ENCODE results near the gene CLNK.
A peak's percentile ranks its signal among the peaks of the same experiment; 100 is the strongest.

CLNK gene

GRCh38 chr4:10629394-10629793, 55.2 kb downstream of the CLNK start:
- DNase-seq (ENCODE audit: low read depth) = no peak
- no peak for TF ChIP-seq CTCF (conservative IDR thresholded peaks at IDR 0.05; ENCODE audit: low read depth, low read length)
- H3K4me3 ChIP-seq (ENCODE audit: low read length) = no peak overlapping the region

GRCh38 chr4:10625131-10625530, 59.4 kb downstream of the CLNK start:
- no peak for DNase-seq (ENCODE audit: low read depth)
- no peak for TF ChIP-seq CTCF (conservative IDR thresholded peaks at IDR 0.05; ENCODE audit: low read depth, low read length)
- H3K4me3 ChIP-seq (ENCODE audit: low read length) = no peak overlapping the region

- DNase-seq (ENCODE audit: low read depth) = no peak
- TF ChIP-seq CTCF (conservative IDR thresholded peaks at IDR 0.05; ENCODE audit: low read depth, low read length) = no peak
- H3K4me3 ChIP-seq (ENCODE audit: low read length) = no peak overlapping the region
These were observed 60.7 kb downstream of the CLNK start for GRCh38 chr4:10623862-10624261.

- no peak for TF ChIP-seq CTCF (conservative IDR thresholded peaks at IDR 0.05; ENCODE audit: low read depth, low read length)
- no peak for DNase-seq (ENCODE audit: low read depth)
- no peak overlapping the region for H3K4me3 ChIP-seq (ENCODE audit: low read length)
These were observed 61.3 kb downstream of the CLNK start for GRCh38 chr4:10623241-10623640.

GRCh38 chr4:10622728-10623127, 61.8 kb downstream of the CLNK start:
- no peak overlapping the region for H3K4me3 ChIP-seq (ENCODE audit: low read length)
- DNase-seq (ENCODE audit: low read depth) = no peak
- TF ChIP-seq CTCF (conservative IDR thresholded peaks at IDR 0.05; ENCODE audit: low read depth, low read length) = peak; percentile 57

- TF ChIP-seq CTCF (conservative IDR thresholded peaks at IDR 0.05; ENCODE audit: low read depth, low read length) = no peak
- no peak for DNase-seq (ENCODE audit: low read depth)
- H3K4me3 ChIP-seq (ENCODE audit: low read length) = no peak overlapping the region
These were observed 63.6 kb downstream of the CLNK start for GRCh38 chr4:10620935-10621488.

GRCh38 chr4:10619855-10620254, 64.7 kb downstream of the CLNK start:
- no peak for TF ChIP-seq CTCF (conservative IDR thresholded peaks at IDR 0.05; ENCODE audit: low read depth, low read length)
- no peak overlapping the region for H3K4me3 ChIP-seq (ENCODE audit: low read length)
- DNase-seq (ENCODE audit: low read depth) = no peak
